GM18520 (cell line): ENCODE results near the gene PTP4A2.

Experiments
- ATAC-seq: cut with Tn5 transposase; IDR thresholded peaks from one replicate; pipeline ENCODE4 v1.9.1; 2021; ENCODE audit not compliant: unreplicated experiment

Gene PTP4A2

DNA sequence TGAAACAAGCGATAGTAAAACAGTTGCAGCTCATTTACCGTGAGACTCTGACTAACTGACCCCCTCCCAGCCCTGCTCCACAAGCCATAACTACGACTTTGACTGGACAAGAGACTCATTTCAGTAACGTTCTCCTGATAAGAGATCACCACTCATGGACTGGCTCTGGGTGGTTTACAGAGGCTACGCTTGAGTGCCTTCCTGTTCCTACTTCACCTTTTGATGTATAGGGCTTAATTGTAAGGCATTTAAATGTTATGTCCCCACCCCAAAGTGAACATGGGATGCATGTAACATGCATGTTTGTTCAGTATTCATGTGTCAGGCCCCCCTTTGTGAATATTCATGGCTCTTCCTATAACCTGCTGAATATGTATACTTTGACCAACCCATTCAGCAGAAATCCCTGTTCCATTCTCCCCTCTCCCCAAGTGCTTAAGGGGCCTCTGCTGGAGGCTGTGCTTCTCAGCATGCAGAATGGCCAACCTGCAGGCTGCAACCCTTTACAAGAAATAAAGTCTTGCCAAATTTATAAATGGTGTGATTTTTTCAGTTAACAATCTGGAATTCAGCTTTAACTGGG lies 71.6 kb downstream of the PTP4A2 start:
- ATAC-seq, result no peak

DNA sequence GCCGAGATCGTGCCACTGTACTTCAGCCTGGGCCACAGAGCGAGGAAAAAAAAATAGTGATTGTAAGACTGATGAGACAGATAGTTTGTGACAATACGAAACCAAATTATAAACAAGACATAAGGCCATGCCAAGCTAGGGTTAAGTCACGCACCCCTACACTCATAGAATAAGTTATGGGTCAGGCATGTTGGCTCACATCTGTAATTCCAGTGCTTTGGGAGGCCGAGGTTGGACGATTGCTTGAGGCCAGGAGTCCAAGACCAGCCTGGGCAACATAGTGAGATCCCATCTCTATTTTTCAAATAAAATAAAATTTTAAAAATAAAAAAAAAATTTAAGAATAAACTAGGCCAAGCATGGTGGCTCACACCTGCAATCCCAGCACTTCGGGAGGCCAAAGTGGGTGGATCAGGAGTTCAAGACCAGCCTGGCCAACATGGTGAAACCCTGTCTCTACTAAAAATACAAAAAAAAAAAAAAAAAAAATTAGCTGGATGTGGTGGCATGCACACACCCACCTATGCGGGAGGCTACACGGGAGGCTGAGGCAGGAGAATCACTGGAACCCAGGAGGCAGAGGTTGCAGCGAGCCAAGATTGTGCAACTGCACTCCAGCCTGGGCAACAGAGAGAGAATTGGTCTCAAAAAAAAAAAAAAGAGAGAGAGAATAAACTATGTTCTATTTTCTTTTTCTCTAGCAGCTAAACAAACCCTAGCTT lies 72.3 kb downstream of the PTP4A2 start:
- ATAC-seq, result no peak

GRCh38 chr1:31862071-31862470 lies 76.1 kb downstream of the PTP4A2 start:
- no peak for ATAC-seq

DNA sequence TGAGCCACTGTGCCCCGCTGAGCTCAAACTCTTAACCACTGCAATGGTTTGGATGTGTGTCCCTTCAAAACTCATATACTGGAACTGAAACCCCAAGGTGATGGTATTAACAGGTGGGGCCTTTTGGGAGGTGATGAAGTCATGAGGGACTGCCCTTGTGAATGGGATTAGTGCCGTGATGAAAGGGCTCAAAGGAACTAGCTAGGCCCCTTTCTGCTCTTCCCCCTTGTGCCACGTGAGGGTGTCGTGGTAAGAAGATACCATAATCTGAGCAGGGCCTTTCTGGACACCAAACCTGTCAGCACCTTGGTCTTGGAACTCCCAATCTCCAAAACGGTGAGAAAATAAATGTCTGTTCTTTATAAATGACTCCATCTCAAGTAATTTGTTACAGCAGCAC lies 76.8 kb downstream of the PTP4A2 start:
- ATAC-seq, result no peak

GRCh38 chr1:31860581-31860980 lies 77.6 kb downstream of the PTP4A2 start:
- ATAC-seq, result no peak

DNA sequence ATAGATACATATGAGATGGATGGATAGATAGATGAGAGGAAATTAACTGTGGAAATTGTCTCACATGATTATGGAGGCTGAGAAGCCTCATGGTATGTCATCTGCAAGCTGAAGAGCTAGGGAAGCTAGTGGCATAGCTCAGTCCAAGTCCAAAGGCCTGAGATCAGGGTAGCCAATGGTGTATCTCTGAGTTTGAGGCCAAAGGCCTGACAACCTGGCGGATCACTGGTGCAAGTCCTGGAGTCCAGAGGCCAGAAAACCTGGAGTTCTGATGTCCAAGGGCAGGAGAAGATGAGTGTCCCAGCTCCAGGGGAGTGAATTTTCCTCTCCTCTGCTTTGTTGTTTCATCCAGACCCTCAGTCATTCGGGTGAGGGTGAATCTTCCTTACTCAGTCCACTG lies 78.4 kb downstream of the PTP4A2 start:
- no peak for ATAC-seq

DNA sequence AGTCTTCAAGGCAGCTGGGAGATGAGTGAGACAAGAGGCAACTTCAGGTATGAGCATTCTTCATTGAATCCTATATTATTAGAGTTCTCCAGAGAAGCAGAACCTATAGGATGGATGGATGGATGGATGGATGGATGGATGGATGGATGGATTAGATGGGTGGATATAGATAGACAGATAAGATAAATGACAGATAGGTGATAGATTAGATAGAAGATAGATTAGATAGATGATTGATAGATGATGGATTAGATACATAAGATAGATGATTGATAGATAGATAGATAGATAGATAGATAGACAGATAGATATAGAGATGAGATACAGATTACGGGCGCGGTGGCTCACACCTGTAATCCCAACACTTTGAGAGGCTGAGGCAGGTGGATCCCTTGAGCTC lies 79.1 kb downstream of the PTP4A2 start:
- ATAC-seq, result no peak

- ATAC-seq, result no peak
Measured at GRCh38 chr1:31857863-31858262, 80.3 kb downstream of the PTP4A2 start.
